ENCODE data around the gene CCDC116.

The CCDC116 gene

GRCh38 chr22:21624120-21624879 is 8.3 kb upstream of the CCDC116 start:
- TF ChIP-seq POU2F2 (IDR thresholded peaks at IDR 0.05; ENCODE audit: low read depth, low read length): no peak
- TF ChIP-seq POLR2A (IDR thresholded peaks at IDR 0.05; ENCODE audit: low read depth, low read length): peak; percentile 29
- DNase-seq (ENCODE audit: insufficient read length, low spot score) (no peak), FAIRE-seq (no peak)

GRCh38 chr22:21624880-21625791 is 7.4 kb upstream of the CCDC116 start:
- DNase-seq (ENCODE audit: insufficient read length, low spot score) (no peak), FAIRE-seq (no peak)
- TF ChIP-seq POLR2AphosphoS5 (IDR thresholded peaks at IDR 0.05; ENCODE audit: low read depth, low read length): peak; percentile 47; the same call in 1 of the 2 replicates
- TF ChIP-seq PAX5 (IDR thresholded peaks at IDR 0.05; ENCODE audit: insufficient read depth, low read length, severe bottlenecking): no peak
- peak; percentile 65 for TF ChIP-seq POLR2A (IDR thresholded peaks at IDR 0.05; ENCODE audit: low read depth, low read length)
- TF ChIP-seq SPI1 (IDR thresholded peaks at IDR 0.05; ENCODE audit: low read depth, low read length): no peak
- TF ChIP-seq TAF1 (IDR thresholded peaks at IDR 0.05; ENCODE audit: low read depth, low read length): no peak
- TF ChIP-seq POU2F2 (IDR thresholded peaks at IDR 0.05; ENCODE audit: low read depth, low read length): peak; percentile 39; the same call in 1 of the 2 replicates

GRCh38 chr22:21626073-21626734 is 6.4 kb upstream of the CCDC116 start:
- no peak for FAIRE-seq
- no peak for DNase-seq (ENCODE audit: insufficient read length, low spot score)
- TF ChIP-seq PAX5 (IDR thresholded peaks at IDR 0.05; ENCODE audit: insufficient read depth, low read length, severe bottlenecking): no peak
- TF ChIP-seq SPI1 (IDR thresholded peaks at IDR 0.05; ENCODE audit: low read depth, low read length): no peak
- no peak; the same call in 1 of the 2 replicates for TF ChIP-seq POLR2A (IDR thresholded peaks at IDR 0.05; ENCODE audit: low read depth, low read length)
- no peak for TF ChIP-seq POLR2AphosphoS5 (IDR thresholded peaks at IDR 0.05; ENCODE audit: low read depth, low read length)
- TF ChIP-seq POU2F2 (IDR thresholded peaks at IDR 0.05; ENCODE audit: low read depth, low read length): no peak
- TF ChIP-seq TAF1 (IDR thresholded peaks at IDR 0.05; ENCODE audit: low read depth, low read length): no peak

- DNase-seq (ENCODE audit: insufficient read length, low spot score): no peak
- peak; percentile 20 for FAIRE-seq
- TF ChIP-seq POU2F2 (IDR thresholded peaks at IDR 0.05; ENCODE audit: low read depth, low read length) (no peak), POLR2A (IDR thresholded peaks at IDR 0.05; ENCODE audit: low read depth, low read length) (0 out of 2 replicates have a peak, but pooled peaks have one; percentile 33), POLR2AphosphoS5 (IDR thresholded peaks at IDR 0.05; ENCODE audit: low read depth, low read length) (no peak), PAX5 (IDR thresholded peaks at IDR 0.05; ENCODE audit: insufficient read depth, low read length, severe bottlenecking) (no peak), TAF1 (IDR thresholded peaks at IDR 0.05; ENCODE audit: low read depth, low read length) (no peak)
Observed at GRCh38 chr22:21626735-21627469, 5.7 kb upstream of the CCDC116 start.

- no peak for FAIRE-seq
- no peak for TF ChIP-seq POU2F2 (IDR thresholded peaks at IDR 0.05; ENCODE audit: low read depth, low read length)
- no peak for TF ChIP-seq PAX5 (IDR thresholded peaks at IDR 0.05; ENCODE audit: insufficient read depth, low read length, severe bottlenecking)
- no peak for TF ChIP-seq TAF1 (IDR thresholded peaks at IDR 0.05; ENCODE audit: low read depth, low read length)
- DNase-seq (ENCODE audit: insufficient read length, low spot score): no peak
Observed at GRCh38 chr22:21628386-21629254, 3.9 kb upstream of the CCDC116 start.

- peak; percentile 74 for TF ChIP-seq TAF1 (IDR thresholded peaks at IDR 0.05; ENCODE audit: low read depth, low read length)
- 0 out of 2 replicates have a peak, but pooled peaks have one; percentile 60 for TF ChIP-seq POU2F2 (IDR thresholded peaks at IDR 0.05; ENCODE audit: low read depth, low read length)
- TF ChIP-seq POLR2A (IDR thresholded peaks at IDR 0.05; ENCODE audit: low read depth, low read length): peak; percentile 76
- peak; percentile 71 for TF ChIP-seq POLR2AphosphoS5 (IDR thresholded peaks at IDR 0.05; ENCODE audit: low read depth, low read length)
- no peak for TF ChIP-seq PAX5 (IDR thresholded peaks at IDR 0.05; ENCODE audit: insufficient read depth, low read length, severe bottlenecking)
- TF ChIP-seq SPI1 (IDR thresholded peaks at IDR 0.05; ENCODE audit: low read depth, low read length): peak; percentile 79
- peak; percentile 98 for FAIRE-seq
- DNase-seq (ENCODE audit: insufficient read length, low spot score): peak; percentile 92
Observed at GRCh38 chr22:21629255-21630149, 3.1 kb upstream of the CCDC116 start, which contains the start of gene YDJC. Gene YDJC (minus strand): TSS chr22:21630022. CDS start chr22:21630014, 8 bp downstream.

GRCh38 chr22:21631025-21631424 is 1.5 kb upstream of the CCDC116 start:
- no peak for FAIRE-seq
- no peak for DNase-seq (ENCODE audit: insufficient read length, low spot score)
- TF ChIP-seq TAF1 (IDR thresholded peaks at IDR 0.05; ENCODE audit: low read depth, low read length) (no peak), POLR2AphosphoS5 (IDR thresholded peaks at IDR 0.05; ENCODE audit: low read depth, low read length) (no peak), POU2F2 (IDR thresholded peaks at IDR 0.05; ENCODE audit: low read depth, low read length) (no peak)
